ENCODE results near the gene RTRAF. TPM values are rescaled to one million over a fixed set of nuclear protein-coding genes. Genes with fewer than 3 reads are reported as not detected.

RTRAF gene
- total and polyA plus RNA-seq, 2 of the 8 experiments (the other 6 are each of a cell fraction or from before 2014, with no cell fraction given) = 149 to 359 TPM

GRCh38 chr14:51977075-51977474 lies 12.3 kb upstream of the RTRAF start:
- H3K79me1 ChIP-seq (ENCODE audit: low read depth, low read length) = no peaks in the 10 kb centered on the region
- WGBS, 2 experiments (ENCODE audit: extremely low coverage in 1 of 2, insufficient coverage in 1 of 2, insufficient read length in 1 of 2, insufficient replicate concordance in 2 of 2, low coverage in 1 of 2, low lambda C conversion rate in 2 of 2, missing lambda C conversion rate in 1 of 2) = 94% methylated on average over 5 of the region's 5 CpGs; no CpG with 5 or more reads in 1 of the 2 experiments
- no peak for TF ChIP-seq BACH1 (IDR thresholded peaks at IDR 0.05; ENCODE audit: low read length)
- no peak for TF ChIP-seq SAP30 (IDR thresholded peaks at IDR 0.05; ENCODE audit: insufficient read depth, insufficient replicate concordance, low read length)
- no peak for TF ChIP-seq ATF3 (IDR thresholded peaks at IDR 0.05; ENCODE audit: insufficient read depth, low read depth, low read length)
- TF ChIP-seq USF2 (IDR thresholded peaks at IDR 0.05; ENCODE audit: low read length) = no peak
- TF ChIP-seq KDM5A (IDR thresholded peaks at IDR 0.05; ENCODE audit: low read length) = no peak
- no peak for TF ChIP-seq ASH2L (IDR thresholded peaks at IDR 0.05; ENCODE audit: low read length)
- no peak for TF ChIP-seq NRF1 (IDR thresholded peaks at IDR 0.05; ENCODE audit: low read depth, low read length)
- no peak for TF ChIP-seq CTBP2 (IDR thresholded peaks at IDR 0.05; ENCODE audit: borderline replicate concordance, insufficient read depth, insufficient read length, low read length)
- TF ChIP-seq NANOG (IDR thresholded peaks at IDR 0.05; ENCODE audit: insufficient read depth, low read depth, low read length, poor library complexity, severe bottlenecking) = no peak
- no peak for TF ChIP-seq YY1 (IDR thresholded peaks at IDR 0.05; ENCODE audit: low read depth, low read length)
- no peak for TF ChIP-seq TCF12 (IDR thresholded peaks at IDR 0.05; ENCODE audit: low read depth, low read length)
- no peak for TF ChIP-seq TAF1 (IDR thresholded peaks at IDR 0.05; ENCODE audit: low read depth, low read length)
- no peak for TF ChIP-seq POLR2AphosphoS5 (IDR thresholded peaks at IDR 0.05; ENCODE audit: low read depth, low read length)
- no peak for TF ChIP-seq SUZ12 (IDR thresholded peaks at IDR 0.05; ENCODE audit: low read length)

More at GRCh38 chr14:51977075-51977474, 12.3 kb upstream of the RTRAF start:
- Histone ChIP-seq H2BK12ac (ENCODE audit: low read depth, low read length) (no peak overlapping the region), H3K79me2 (ENCODE audit: control insufficient read depth in 1 of 2, insufficient read depth in 2 of 2, low read length in 2 of 2) (no peaks in the 10 kb centered on the region), H2AFZ (ENCODE audit: low read length) (no peak overlapping the region), H3K9ac (replicated peaks in 1 of 4; ENCODE audit: extremely low read depth in 1 of 4, low read depth in 3 of 4, low read length in 3 of 4) (no peak overlapping the region), H3K18ac (ENCODE audit: extremely low read depth, low read length) (no peak overlapping the region), H4K20me1 (replicated peaks in 1 of 2; ENCODE audit: control insufficient read depth in 1 of 2, insufficient read depth in 2 of 2, low read length in 2 of 2) (no peaks in the 10 kb centered on the region), H2BK15ac (ENCODE audit: low read length) (no peak overlapping the region), H2BK20ac (ENCODE audit: low read length) (no peak overlapping the region), H3K27me3 (replicated peaks in 1 of 4; ENCODE audit: control insufficient read depth in 3 of 4, extremely low read depth in 1 of 4, insufficient read depth in 3 of 4, low read length in 3 of 4) (no peaks in the 10 kb centered on the region), H3K4me3 (ENCODE audit: extremely low read depth in 1 of 4, insufficient read depth in 2 of 4, low read depth in 3 of 4, low read length in 4 of 4) (no peak overlapping the region), H3K9me3 (ENCODE audit: insufficient read depth in 2 of 2, low read depth in 1 of 2, low read length in 1 of 2) (no peaks in the 10 kb centered on the region), H3K4ac (replicated peaks; ENCODE audit: insufficient read length, low read depth, low read length) (no peak overlapping the region), H3K4me2 (ENCODE audit: insufficient read depth in 1 of 2, low read depth in 2 of 2, low read length in 2 of 2) (no peak overlapping the region), H3K23ac (ENCODE audit: insufficient read length) (no peak overlapping the region), H3K23me2 (ENCODE audit: low read depth, low read length) (no peaks in the 10 kb centered on the region), H4K5ac (ENCODE audit: insufficient read length, low read depth, low read length) (no peak overlapping the region), H4K91ac (replicated peaks; ENCODE audit: insufficient read length, low read length) (no peak overlapping the region), H2BK5ac (ENCODE audit: low read depth, low read length) (no peak overlapping the region), H3K36me3 (ENCODE audit: control insufficient read depth in 2 of 4, insufficient read depth in 4 of 4, low read length in 3 of 4) (no peaks in the 10 kb centered on the region), H3K56ac (replicated peaks; ENCODE audit: insufficient read length, low read depth, low read length) (no peak overlapping the region), H4K8ac (ENCODE audit: extremely low read depth, insufficient read depth, low read length) (no peak overlapping the region), H2BK120ac (replicated peaks; ENCODE audit: low read depth, low read length) (no peak overlapping the region), H3K27ac (ENCODE audit: low read depth, low read length) (no peak overlapping the region), H3K4me1 (replicated peaks in 1 of 4; ENCODE audit: control insufficient read depth in 3 of 4, insufficient read depth in 4 of 4, low read length in 3 of 4) (no peaks in the 10 kb centered on the region), H3K14ac (ENCODE audit: insufficient read length) (no peak overlapping the region), H2AK5ac (ENCODE audit: low read depth, low read length) (no peak overlapping the region)
- FAIRE-seq (no peak), DNase-seq (ENCODE audit: low read depth in 1 of 2, low spot score in 2 of 2) (no peak)
- ChIA-PET POLR2A (ENCODE audit: partially characterized antibody) (no interaction called here), CTCF (ENCODE audit: partially characterized antibody) (interaction anchor here (0.6 to 5.6 kb wide), 10 partner anchors 8 to 218 kb away, joined by 3 to 53 read pairs (median 4); no protein-coding TSS in a partner anchor)

All from H1 (cell line).